AG09319 (cell line): ENCODE data around the gene KCNN4.

Source experiments
- DNase-seq: peaks from one replicate; pipeline ENCODE4 v3.0.0-alpha.2; 2010; ENCODE audit warnings: low read depth; ENCODE audit errors: extremely low read depth
- TF ChIP-seq, protein P1 (sequence below): IDR thresholded peaks from 2 replicates; pipeline ENCODE4 v1.5.1; 2011; ENCODE audit warnings: low read depth, mild to moderate bottlenecking, inconsistent platforms, low read length, moderate library complexity

KCNN4 gene

DNA sequence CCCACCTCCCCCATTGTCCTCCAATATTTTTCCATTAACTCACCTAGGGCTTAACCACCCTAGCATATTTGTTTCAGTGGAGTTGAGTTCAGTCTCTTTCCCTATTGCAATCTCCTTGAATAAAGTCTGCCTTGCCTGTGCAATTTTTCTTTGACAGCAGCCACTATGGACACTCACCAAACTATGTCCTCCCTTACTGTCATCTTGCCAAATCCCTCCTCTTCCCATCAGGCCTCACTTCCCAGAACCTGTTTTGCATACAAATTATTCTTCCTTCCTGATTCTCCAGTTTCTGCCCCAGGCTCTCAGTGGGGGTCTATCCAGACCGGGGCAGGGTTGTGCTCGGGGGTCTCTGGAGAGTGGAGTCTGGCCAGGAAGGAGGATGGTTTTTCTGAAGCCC is 23.7 kb upstream of the KCNN4 start:
- DNase-seq: no peak
- TF ChIP-seq, protein P1, sequence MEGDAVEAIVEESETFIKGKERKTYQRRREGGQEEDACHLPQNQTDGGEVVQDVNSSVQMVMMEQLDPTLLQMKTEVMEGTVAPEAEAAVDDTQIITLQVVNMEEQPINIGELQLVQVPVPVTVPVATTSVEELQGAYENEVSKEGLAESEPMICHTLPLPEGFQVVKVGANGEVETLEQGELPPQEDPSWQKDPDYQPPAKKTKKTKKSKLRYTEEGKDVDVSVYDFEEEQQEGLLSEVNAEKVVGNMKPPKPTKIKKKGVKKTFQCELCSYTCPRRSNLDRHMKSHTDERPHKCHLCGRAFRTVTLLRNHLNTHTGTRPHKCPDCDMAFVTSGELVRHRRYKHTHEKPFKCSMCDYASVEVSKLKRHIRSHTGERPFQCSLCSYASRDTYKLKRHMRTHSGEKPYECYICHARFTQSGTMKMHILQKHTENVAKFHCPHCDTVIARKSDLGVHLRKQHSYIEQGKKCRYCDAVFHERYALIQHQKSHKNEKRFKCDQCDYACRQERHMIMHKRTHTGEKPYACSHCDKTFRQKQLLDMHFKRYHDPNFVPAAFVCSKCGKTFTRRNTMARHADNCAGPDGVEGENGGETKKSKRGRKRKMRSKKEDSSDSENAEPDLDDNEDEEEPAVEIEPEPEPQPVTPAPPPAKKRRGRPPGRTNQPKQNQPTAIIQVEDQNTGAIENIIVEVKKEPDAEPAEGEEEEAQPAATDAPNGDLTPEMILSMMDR: no peak

DNA sequence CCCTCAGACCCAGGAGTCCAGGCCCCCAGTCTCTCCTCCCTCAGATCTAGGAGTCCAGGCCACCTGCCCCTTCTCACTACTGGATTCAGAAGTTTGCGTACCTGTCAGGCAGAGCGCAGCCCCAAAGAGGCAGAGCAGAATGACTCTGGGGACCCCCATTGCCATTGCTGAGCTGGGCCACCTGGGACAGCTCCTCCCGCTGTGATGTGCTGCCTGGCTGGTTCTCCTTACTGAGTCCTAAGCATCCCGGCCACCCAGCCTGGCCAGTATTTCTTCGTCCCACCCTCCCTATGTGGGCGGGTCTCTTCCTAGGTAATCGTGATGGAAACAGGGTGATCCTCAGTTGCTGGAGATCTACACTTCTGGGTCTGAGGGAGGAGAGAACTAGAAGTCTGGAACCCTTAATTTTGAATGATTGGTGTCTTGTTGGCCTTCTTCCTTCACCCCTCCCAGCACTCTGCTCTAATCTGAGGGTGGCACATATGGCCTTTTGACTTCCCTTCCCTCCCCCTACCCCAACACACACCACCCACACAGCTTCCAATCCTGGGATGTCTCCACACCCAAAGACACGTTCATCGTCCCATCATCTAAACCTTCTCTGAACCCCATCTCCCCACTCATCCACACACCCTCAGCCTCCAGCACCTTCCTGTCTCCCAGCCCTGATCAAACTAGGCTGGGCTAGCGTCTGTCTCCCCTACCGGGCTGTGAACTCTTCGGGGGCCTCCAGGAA is 21.6 kb upstream of the KCNN4 start, which contains the start of gene LYPD5:
Gene LYPD5 (minus strand): TSS at position 232 of the 736 bp plus-strand sequence. CDS start 67 bp downstream, at position 165.
- no peak for DNase-seq
- TF ChIP-seq, protein P1: no peak

DNA sequence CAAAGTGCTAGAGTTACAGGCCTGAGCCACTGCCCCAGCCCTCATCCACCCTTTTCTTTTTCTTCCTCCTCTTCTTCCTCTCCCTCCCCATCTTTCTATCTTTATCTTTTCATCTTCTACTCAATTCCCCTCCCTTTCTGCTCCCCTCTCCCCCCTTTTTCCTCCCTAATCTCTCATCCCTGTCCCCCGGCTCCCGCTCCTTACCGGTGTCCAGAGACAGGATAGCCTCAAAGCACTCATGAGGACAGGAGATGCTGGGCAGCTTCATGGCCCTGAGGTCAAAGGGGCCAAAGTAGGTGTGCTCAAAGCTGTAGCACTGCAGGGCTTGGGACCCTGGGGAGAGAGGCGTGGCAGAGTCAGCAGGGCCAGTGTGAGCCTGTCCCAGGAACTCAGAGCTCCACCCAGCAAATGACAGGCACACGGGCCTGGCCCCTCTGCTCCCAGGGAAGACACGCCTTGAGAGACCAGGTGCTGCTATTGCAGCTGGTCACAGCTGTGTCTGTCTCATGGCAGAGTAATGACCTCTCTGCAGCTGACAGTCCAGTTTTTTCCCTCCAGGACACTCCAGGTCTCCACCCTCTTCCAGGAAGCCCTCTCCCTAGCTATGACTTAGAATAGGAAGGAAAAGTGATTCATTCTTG is 18.8 kb upstream of the KCNN4 start:
- TF ChIP-seq, protein P1: no peak
- DNase-seq: no peak

DNA sequence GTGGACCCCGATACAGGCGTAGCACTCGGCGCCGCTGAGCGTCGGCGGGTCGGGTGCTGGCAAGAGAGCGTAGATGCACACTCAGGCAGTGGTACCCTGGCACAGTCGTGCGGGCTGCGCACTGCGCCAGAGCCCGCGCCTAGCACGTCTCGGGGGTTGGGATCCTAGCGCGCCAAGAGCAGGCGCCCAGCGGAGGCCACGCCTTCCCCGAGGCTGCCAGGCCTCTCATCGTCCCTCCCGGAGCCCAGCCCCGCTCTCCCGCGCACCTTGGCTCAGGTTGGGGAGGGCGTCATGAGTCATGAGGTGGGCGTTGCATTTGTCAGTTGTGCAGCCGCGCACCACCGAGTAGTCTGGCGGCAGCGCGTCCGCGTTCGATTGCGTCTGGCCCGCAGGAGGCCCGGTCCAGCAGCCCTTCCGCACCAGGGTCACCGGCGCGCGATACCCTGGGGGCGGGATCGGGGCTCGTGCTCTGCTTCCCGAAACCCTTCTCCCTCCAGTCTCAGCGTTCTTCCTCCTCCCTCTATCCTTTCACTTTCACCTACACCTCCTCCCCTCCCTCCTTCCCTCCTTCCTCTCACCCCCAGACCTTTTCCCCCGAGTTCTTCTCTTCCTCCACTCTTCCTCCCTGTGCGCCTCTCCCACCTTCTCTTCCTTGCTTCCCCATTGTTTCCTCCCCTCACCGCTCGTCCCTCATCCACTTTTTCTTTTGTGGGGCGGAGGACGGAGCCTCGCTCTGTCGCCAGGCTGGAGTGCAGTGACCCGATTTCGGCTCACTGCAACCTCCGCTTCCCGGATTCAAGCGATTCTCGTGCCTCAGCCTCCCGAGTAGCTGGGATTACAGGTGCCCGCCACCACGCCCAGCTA is 18.0 kb upstream of the KCNN4 start:
- DNase-seq: no peak

DNA sequence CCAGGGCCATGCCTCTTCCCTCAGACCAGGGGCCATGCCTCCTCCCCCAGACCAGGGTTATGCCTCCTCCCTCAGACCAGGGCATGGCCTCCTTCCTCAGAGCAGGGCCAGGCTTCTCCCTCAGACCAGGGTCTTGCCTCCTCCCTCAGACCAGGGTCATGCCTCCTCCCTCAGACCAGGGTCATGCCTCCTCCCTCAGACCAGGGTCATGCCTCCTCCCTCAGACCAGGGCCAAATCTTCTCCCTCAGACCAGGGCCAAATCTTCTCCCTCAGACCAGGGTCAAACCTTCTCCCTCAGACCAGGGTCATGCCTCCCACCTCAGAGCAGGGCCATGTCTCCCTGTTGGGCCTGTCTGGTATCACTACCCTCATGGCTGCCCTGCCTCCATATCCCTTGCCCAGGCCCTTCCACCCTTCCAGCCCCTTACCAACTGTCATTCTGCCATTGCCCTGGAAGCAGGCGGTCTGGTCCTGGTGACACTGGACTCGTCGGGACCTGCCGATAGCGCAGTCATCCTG is 17.3 kb upstream of the KCNN4 start:
- DNase-seq: no peak
- TF ChIP-seq, protein P1: no peak

More for the DNA sequence above, 18.0 kb upstream of the KCNN4 start:
- TF ChIP-seq, protein P1: no peak

DNA sequence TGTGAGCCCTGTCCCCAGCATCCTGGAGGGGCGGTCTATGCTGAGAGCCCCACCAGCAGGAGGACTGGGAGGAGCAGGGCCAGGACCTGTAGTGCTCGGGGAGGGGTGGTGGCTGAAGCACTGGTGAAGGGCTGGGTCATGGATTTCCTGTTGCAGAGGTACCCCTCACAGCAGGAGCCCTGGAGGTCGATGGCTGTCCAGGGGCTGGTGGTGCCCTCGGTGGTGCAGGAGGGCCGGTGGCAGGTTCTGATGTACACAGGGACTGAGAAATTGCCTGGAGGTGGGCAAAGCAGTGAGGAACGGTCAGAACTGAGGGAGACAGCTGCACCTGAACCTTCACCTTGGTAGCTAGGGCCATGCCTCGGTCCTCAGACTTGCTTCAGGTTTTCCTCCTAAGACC is 16.8 kb upstream of the KCNN4 start:
- no peak for DNase-seq
- TF ChIP-seq, protein P1: no peak
